Stimulated activated CD8-positive, alpha-beta memory T cell treated with anti-CD3 and anti-CD28 coated beads, Interleukin-4, amount 100 ng/mL, for 4 hours (primary cell): Measurements from ENCODE around the gene KRTAP10-6.
"Not testable (repeated sequence)": the region's sequence is repeated elsewhere in the genome, so short reads cannot be mapped to it uniquely, and the experiment has no call there.

Experiments
- DNase-seq, 2 donors: peaks; one replicate each; pipeline ENCODE4 v3.0.0-alpha.2; 2020; ENCODE audit warnings: low read depth in 2 of 2, low spot score in 1 of 2

KRTAP10-6 gene

GRCh38 chr21:44599264-44600029, 7.1 kb upstream of the KRTAP10-6 start:
- DNase-seq = no peak

- DNase-seq = no peak
Observed at GRCh38 chr21:44598061-44598460, 5.8 kb upstream of the KRTAP10-6 start.

- DNase-seq = no peak
Observed at GRCh38 chr21:44596068-44596725, 3.9 kb upstream of the KRTAP10-6 start.

GRCh38 chr21:44595524-44595923, 3.2 kb upstream of the KRTAP10-6 start:
- no peak for DNase-seq

GRCh38 chr21:44594406-44594916, 2.2 kb upstream of the KRTAP10-6 start:
- DNase-seq = no peak

- no peak for DNase-seq
Observed at GRCh38 chr21:44593598-44594405, 1.5 kb upstream of the KRTAP10-6 start.

GRCh38 chr21:44591801-44592130, 539 bp downstream of the KRTAP10-6 start:
- not testable (repeated sequence) for DNase-seq

GRCh38 chr21:44590897-44591800, 1.2 kb downstream of the KRTAP10-6 start:
- DNase-seq = not testable (repeated sequence)

GRCh38 chr21:44590311-44590721, 2.0 kb downstream of the KRTAP10-6 start:
- no peak for DNase-seq

- no peak for DNase-seq
Observed at GRCh38 chr21:44589586-44590305, 2.6 kb downstream of the KRTAP10-6 start.

GRCh38 chr21:44589094-44589493, 3.2 kb downstream of the KRTAP10-6 start:
- DNase-seq = no peak

- DNase-seq = no peak
Observed at GRCh38 chr21:44585892-44586291, 6.4 kb downstream of the KRTAP10-6 start.

- DNase-seq = no peak
Observed at GRCh38 chr21:44583800-44584147, 8.5 kb downstream of the KRTAP10-6 start.

GRCh38 chr21:44583089-44583799, 9.1 kb downstream of the KRTAP10-6 start:
- DNase-seq = no peak

- no peak for DNase-seq
Observed at GRCh38 chr21:44582055-44582454, 10.2 kb downstream of the KRTAP10-6 start.

- DNase-seq = no peak
Observed at GRCh38 chr21:44581158-44581557, 11.1 kb downstream of the KRTAP10-6 start.

- not testable (repeated sequence) for DNase-seq
Observed at GRCh38 chr21:44580231-44580821, 12.0 kb downstream of the KRTAP10-6 start, which contains the start of gene KRTAP10-5. KRTAP10-5 (minus strand) TSS chr21:44580604; CDS start chr21:44580578, 26 bp downstream.

- DNase-seq = no peak
Observed at GRCh38 chr21:44579833-44580144, 12.5 kb downstream of the KRTAP10-6 start.
